ENCODE measurements around the gene THSD8.

The THSD8 gene

DNA sequence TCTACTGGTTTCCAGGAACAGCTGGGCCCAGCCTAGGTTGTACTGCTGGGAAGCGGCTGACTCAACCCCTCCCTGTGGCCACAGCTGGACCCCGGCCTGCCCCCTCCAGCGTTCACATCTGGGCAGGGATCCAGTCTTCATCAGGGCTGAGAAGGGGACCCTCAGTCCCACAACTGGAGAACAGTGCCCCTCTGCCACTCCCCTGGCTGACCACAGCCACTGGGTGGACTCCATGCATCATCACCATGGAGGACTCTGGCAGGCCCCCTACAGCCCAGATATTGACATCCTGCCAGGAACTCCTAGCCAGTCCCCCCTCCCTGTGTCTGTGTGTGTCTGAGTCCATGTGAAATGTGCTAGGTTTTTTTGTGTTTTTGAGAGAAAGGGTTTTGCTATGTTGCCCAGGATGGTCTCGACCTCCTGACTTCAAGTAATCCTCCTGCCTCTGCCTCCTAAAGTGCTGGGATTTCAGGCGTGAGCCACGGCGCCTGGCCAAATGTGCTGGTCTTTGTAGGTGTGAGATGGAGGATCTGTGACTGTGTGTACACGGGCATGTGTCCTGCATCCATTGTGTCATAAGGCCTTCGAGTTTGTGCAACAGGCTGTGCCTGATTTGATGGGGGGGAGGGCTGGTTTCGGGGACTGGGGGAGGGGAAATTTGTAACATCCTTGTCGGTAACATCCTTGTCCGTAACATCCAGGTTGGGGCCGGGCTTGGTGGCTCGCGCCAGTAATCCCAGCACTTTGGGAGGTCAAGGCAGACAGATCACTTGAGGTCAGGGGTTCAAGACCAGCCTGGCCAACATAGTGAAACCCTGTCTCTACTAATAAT is 22.5 kb upstream of the THSD8 start:
- peak; percentile 82 for TF ChIP-seq SCRT2 (tag by site-specific recombination; IDR thresholded peaks at IDR 0.05)
- no peak for TF ChIP-seq ZNF621 (tag by site-specific recombination; IDR thresholded peaks at IDR 0.05)
- peak; percentile 33 for TF ChIP-seq ZNF341 (tag by site-specific recombination; IDR thresholded peaks at IDR 0.05; ENCODE audit: low read depth)
- peak; percentile 65 for TF ChIP-seq GLIS2 (tag by site-specific recombination; IDR thresholded peaks at IDR 0.05)
- TF ChIP-seq ZIC2 (tag by site-specific recombination; IDR thresholded peaks at IDR 0.05): peak; percentile 80
- TF ChIP-seq ZNF354C (tag by site-specific recombination; IDR thresholded peaks at IDR 0.05; ENCODE audit: borderline replicate concordance, low read depth): no peak
- TF ChIP-seq ZNF600 (tag by site-specific recombination; IDR thresholded peaks at IDR 0.05): peak; percentile 61
- peak; percentile 75 for TF ChIP-seq CTCF (tag by site-specific recombination; IDR thresholded peaks at IDR 0.05)
- TF ChIP-seq GLIS1 (tag by site-specific recombination; IDR thresholded peaks at IDR 0.05): peak; percentile 90
- peak; percentile 72 for TF ChIP-seq PATZ1 (tag by site-specific recombination; IDR thresholded peaks at IDR 0.05)
- TF ChIP-seq ZNF132 (tag by site-specific recombination; IDR thresholded peaks at IDR 0.05; ENCODE audit: borderline replicate concordance): no peak
- TF ChIP-seq ZNF501 (tag by site-specific recombination; IDR thresholded peaks at IDR 0.05): no peak
- peak; percentile 29; the same call in 1 of the 2 replicates for TF ChIP-seq ZNF692 (tag by site-specific recombination; IDR thresholded peaks at IDR 0.05)
- TF ChIP-seq ZNF335 (tag by site-specific recombination; conservative IDR thresholded peaks at IDR 0.05): peak; percentile 55
- no peak for TF ChIP-seq TCF7L2 (IDR thresholded peaks at IDR 0.05; ENCODE audit: borderline replicate concordance, low read depth, low read length)
- no peak for TF ChIP-seq ZNF184 (tag by site-specific recombination; IDR thresholded peaks at IDR 0.05)
- no peak for TF ChIP-seq ZNF792 (tag by site-specific recombination; IDR thresholded peaks at IDR 0.05)
- ChIA-PET CTCF (interaction anchor here (0.7 to 11.4 kb wide), 5 partner anchors 14 to 59 kb away, joined by 3 to 234 read pairs (median 14); partner anchors contain the start of genes JUNB, PRDX2 and THSD8), POLR2A (interaction anchor here (3.3 kb wide), 1 partner anchor 13 kb away, joined by 42 read pairs; the partner anchor contains the start of gene JUNB)
- H3K27ac ChIP-seq (ENCODE audit: extremely low read depth, low read depth, low read length): no peak overlapping the region
- no peaks in the 10 kb centered on the region for H3K9me3 ChIP-seq (ENCODE audit: control insufficient read depth, insufficient read depth, low read depth, low read length)
- no peak overlapping the region for H3K4me3 ChIP-seq (ENCODE audit: low read depth, low read length)
- no peaks in the 10 kb centered on the region for H3K36me3 ChIP-seq (ENCODE audit: control insufficient read depth in 2 of 2, insufficient read depth in 1 of 2, low read length in 2 of 2)
- H3K4me1 ChIP-seq (ENCODE audit: control insufficient read depth, insufficient read depth, low read length): peaks cover 6% of the 10 kb centered on the region; the same call in 1 of the 2 replicates

DNA sequence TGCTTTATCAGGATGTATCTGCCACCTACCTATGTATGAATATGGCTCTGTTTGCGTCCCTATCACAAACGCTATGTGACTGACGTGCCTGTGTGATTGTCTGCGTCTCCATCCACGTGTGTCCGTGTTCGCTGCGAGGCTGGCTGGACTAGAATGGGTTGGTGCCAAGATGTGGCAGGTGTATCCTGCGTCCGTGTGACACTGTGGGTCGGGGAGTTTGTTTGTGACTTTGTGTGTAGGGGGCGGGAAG is 19.8 kb upstream of the THSD8 start:
- H3K4me3 ChIP-seq (ENCODE audit: low read depth, low read length): peak overlapping the region; percentile 47
- POLR2A ChIA-PET: interaction anchor here (1.2 to 2.7 kb wide), 3 partner anchors 8 to 42 kb away, joined by 4 to 33 read pairs (median 4); partner anchors contain the start of gene JUNB
- TF ChIP-seq ZNF146 (tag by site-specific recombination; IDR thresholded peaks at IDR 0.05) (0 out of 2 replicates have a peak, but pooled peaks have one; percentile 21), ZNF529 (tag by site-specific recombination; IDR thresholded peaks at IDR 0.05; ENCODE audit: insufficient replicate concordance) (no peak), ZSCAN23 (tag by site-specific recombination; IDR thresholded peaks at IDR 0.05) (no peak), ZFP3 (tag by site-specific recombination; IDR thresholded peaks at IDR 0.05; ENCODE audit: low read depth) (no peak), ZNF785 (tag by site-specific recombination; IDR thresholded peaks at IDR 0.05) (no peak), EGR2 (tag by site-specific recombination; IDR thresholded peaks at IDR 0.05; ENCODE audit: low read depth) (no peak), ZBTB7A (tag by site-specific recombination; IDR thresholded peaks at IDR 0.05; ENCODE audit: low read depth) (peak; percentile 23), ZNF155 (tag by site-specific recombination; IDR thresholded peaks at IDR 0.05) (no peak), OVOL3 (tag by site-specific recombination; IDR thresholded peaks at IDR 0.05) (no peak), ZBTB8A (tag by site-specific recombination; IDR thresholded peaks at IDR 0.05) (no peak)
- TF ChIP-seq, protein P1, sequence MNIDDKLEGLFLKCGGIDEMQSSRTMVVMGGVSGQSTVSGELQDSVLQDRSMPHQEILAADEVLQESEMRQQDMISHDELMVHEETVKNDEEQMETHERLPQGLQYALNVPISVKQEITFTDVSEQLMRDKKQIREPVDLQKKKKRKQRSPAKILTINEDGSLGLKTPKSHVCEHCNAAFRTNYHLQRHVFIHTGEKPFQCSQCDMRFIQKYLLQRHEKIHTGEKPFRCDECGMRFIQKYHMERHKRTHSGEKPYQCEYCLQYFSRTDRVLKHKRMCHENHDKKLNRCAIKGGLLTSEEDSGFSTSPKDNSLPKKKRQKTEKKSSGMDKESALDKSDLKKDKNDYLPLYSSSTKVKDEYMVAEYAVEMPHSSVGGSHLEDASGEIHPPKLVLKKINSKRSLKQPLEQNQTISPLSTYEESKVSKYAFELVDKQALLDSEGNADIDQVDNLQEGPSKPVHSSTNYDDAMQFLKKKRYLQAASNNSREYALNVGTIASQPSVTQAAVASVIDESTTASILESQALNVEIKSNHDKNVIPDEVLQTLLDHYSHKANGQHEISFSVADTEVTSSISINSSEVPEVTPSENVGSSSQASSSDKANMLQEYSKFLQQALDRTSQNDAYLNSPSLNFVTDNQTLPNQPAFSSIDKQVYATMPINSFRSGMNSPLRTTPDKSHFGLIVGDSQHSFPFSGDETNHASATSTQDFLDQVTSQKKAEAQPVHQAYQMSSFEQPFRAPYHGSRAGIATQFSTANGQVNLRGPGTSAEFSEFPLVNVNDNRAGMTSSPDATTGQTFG (tag by site-specific recombination; IDR thresholded peaks at IDR 0.05; ENCODE audit: borderline replicate concordance): no peak

More for the DNA sequence above, 19.8 kb upstream of the THSD8 start:
- Histone ChIP-seq H3K9me3 (ENCODE audit: control insufficient read depth, insufficient read depth, low read depth, low read length) (no peaks in the 10 kb centered on the region), H3K36me3 (ENCODE audit: control insufficient read depth in 2 of 2, insufficient read depth in 1 of 2, low read length in 2 of 2) (no peaks in the 10 kb centered on the region), H3K27ac (ENCODE audit: extremely low read depth, low read depth, low read length) (no peak overlapping the region; the same call in 1 of the 2 replicates), H3K4me1 (ENCODE audit: control insufficient read depth, insufficient read depth, low read length) (peaks cover 6% of the 10 kb centered on the region; the same call in 1 of the 2 replicates)
- CTCF ChIA-PET: interaction anchor here (0.7 to 11.4 kb wide), 3 partner anchors 9 to 16 kb away, joined by 3 to 234 read pairs (median 6); partner anchors contain the start of genes JUNB, PRDX2 and THSD8
